PFSK-1 (cell line): ENCODE measurements around the gene UNC5B.

Experiments
- POLR2AphosphoS5 ChIP-seq: IDR thresholded peaks from 2 replicates; pipeline ENCODE4 v1.6.1; 2012; ENCODE audit warnings: low read depth, mild to moderate bottlenecking, control low read depth, low read length, moderate library complexity
- TF ChIP-seq, protein P1 (sequence below), 2 experiments: IDR thresholded peaks; 2 replicates each; pipeline versions ENCODE4 v1.6.1 to v1.8.0; 2011 to 2012; ENCODE audit warnings: low read depth in 2 of 2, low read length in 2 of 2, control low read depth in 1 of 2, inconsistent platforms in 1 of 2, mild to moderate bottlenecking in 1 of 2, moderate library complexity in 1 of 2; ENCODE audit not compliant: insufficient read depth in 1 of 2

DNA sequence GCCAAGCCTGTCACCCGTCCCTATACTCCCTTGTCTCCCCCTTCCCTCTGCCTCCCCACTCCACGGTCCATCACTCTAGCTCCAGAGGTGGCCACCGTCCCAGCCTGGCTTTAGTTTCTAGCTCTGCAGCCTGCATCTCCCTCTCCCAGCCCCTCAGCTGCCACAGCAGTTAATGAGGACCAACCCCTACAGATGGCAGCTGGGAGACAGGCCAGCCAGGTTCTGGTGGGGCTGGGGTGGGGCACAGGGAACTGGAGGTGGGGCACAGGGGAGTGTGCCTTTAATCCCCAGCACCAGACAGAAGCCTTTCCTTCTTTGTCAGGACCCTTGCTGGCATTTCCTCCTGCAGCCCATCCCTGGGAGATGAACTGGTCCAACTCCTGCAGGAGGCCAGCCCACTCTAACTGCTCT is 21.1 kb downstream of the UNC5B start:
- TF ChIP-seq POLR2AphosphoS5: no peak
- TF ChIP-seq, protein P1, sequence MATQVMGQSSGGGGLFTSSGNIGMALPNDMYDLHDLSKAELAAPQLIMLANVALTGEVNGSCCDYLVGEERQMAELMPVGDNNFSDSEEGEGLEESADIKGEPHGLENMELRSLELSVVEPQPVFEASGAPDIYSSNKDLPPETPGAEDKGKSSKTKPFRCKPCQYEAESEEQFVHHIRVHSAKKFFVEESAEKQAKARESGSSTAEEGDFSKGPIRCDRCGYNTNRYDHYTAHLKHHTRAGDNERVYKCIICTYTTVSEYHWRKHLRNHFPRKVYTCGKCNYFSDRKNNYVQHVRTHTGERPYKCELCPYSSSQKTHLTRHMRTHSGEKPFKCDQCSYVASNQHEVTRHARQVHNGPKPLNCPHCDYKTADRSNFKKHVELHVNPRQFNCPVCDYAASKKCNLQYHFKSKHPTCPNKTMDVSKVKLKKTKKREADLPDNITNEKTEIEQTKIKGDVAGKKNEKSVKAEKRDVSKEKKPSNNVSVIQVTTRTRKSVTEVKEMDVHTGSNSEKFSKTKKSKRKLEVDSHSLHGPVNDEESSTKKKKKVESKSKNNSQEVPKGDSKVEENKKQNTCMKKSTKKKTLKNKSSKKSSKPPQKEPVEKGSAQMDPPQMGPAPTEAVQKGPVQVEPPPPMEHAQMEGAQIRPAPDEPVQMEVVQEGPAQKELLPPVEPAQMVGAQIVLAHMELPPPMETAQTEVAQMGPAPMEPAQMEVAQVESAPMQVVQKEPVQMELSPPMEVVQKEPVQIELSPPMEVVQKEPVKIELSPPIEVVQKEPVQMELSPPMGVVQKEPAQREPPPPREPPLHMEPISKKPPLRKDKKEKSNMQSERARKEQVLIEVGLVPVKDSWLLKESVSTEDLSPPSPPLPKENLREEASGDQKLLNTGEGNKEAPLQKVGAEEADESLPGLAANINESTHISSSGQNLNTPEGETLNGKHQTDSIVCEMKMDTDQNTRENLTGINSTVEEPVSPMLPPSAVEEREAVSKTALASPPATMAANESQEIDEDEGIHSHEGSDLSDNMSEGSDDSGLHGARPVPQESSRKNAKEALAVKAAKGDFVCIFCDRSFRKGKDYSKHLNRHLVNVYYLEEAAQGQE (IDR thresholded peaks at IDR 0.05; ENCODE audit: insufficient read depth in 1 of 2, low read depth in 2 of 2, low read length in 2 of 2): no peak
